ENCODE measurements around the gene ST3GAL4.

The ST3GAL4 gene

DNA sequence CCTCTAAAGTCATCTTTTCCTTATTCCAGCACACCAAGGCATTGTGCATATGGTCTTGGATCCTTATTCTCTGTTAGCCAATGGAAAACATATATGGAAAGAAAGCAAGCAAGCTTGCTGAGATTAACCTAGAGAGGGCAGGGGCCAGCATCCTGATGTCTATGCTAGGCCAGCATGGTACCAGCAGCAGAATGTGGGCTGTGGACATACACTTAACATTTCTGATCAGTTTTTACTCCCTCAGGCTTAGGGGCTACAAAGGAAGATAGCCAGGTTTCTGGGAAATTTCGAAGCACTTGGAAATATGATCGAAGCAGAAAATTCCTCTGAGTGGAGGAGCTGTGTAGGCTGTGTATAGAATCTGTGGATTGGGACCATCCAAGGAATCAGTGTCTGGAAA lies 67.0 kb downstream of the ST3GAL4 start:
- TF ChIP-seq, protein P1, sequence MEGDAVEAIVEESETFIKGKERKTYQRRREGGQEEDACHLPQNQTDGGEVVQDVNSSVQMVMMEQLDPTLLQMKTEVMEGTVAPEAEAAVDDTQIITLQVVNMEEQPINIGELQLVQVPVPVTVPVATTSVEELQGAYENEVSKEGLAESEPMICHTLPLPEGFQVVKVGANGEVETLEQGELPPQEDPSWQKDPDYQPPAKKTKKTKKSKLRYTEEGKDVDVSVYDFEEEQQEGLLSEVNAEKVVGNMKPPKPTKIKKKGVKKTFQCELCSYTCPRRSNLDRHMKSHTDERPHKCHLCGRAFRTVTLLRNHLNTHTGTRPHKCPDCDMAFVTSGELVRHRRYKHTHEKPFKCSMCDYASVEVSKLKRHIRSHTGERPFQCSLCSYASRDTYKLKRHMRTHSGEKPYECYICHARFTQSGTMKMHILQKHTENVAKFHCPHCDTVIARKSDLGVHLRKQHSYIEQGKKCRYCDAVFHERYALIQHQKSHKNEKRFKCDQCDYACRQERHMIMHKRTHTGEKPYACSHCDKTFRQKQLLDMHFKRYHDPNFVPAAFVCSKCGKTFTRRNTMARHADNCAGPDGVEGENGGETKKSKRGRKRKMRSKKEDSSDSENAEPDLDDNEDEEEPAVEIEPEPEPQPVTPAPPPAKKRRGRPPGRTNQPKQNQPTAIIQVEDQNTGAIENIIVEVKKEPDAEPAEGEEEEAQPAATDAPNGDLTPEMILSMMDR (IDR thresholded peaks at IDR 0.05): no peak
- no peak for TF ChIP-seq ZFX (IDR thresholded peaks at IDR 0.05; ENCODE audit: borderline replicate concordance)
- no peak overlapping the region for H3K27ac ChIP-seq

DNA sequence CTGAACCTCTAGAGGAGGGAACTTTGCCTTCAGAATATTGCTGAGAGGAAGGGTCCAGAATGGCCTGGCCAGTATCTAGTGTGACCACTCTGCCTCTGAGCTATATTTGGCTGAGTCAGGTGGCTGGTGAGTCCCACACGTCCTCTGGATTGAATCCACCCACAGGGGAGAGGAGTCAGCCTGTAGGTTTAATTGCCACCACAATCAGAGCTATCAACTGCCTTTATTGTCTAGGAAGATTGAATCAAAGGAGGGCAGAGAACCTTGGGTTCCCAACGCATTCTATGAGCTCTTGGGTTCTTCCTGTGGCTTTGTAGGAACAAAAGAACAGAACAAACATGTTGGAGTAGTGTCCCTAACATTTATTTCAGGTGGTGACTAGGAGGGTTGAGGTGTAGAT lies 67.7 kb downstream of the ST3GAL4 start:
- no peak overlapping the region for H3K27ac ChIP-seq
- TF ChIP-seq ZFX (IDR thresholded peaks at IDR 0.05; ENCODE audit: borderline replicate concordance): no peak
- TF ChIP-seq, protein P1 (IDR thresholded peaks at IDR 0.05): no peak

DNA sequence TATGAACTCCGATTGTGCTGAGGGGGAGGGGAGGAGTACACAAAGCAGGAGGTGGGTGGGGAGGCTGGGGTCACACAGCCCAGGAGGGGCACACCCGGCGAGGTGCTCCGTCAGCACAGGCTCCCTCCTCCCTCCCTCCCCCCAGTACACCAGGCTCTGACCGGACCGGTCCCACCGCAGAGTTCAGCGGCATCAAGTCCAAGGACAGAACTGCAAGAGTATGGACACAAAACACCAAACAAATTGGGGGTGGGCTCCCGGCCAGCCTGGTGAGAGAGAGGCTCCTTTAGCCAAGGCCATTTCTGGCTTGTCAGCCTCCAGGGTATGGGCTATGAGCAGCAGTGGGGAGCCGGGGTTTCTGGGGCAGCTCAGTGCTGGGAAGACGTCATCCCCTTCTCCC lies 68.3 kb downstream of the ST3GAL4 start:
- TF ChIP-seq, protein P1 (IDR thresholded peaks at IDR 0.05): no peak
- no peak for TF ChIP-seq ZFX (IDR thresholded peaks at IDR 0.05; ENCODE audit: borderline replicate concordance)

DNA sequence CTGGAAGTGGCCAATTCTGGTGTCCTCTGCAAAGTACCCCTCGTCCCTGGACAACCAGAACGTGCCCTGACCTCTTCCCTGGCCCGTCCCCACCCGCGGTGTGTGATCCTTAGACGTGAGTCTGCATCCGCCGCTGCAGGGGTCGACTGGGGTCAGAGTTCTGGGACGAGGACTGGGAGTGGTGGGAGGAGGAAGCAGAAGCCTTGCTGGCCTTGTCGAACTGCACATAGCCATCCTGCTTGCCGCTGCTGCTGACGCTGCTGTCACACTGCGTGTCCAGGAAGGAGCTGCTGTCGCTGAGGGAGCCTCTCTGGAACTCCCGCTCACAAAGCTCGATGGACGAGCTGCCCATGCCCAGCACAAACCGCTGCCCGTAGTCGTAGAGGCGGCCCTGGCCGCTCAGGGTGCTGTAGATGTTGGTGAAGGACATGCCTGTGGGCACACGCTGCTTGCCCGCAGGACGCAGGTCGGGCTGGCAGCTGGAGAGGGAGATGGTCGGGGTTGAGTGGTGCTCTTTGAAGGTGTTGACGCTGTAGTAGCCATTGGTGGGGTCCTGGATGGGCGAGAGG lies 69.1 kb downstream of the ST3GAL4 start:
- no peak overlapping the region for H3K27ac ChIP-seq
- TF ChIP-seq ZFX (IDR thresholded peaks at IDR 0.05; ENCODE audit: borderline replicate concordance): no peak
- TF ChIP-seq, protein P1 (IDR thresholded peaks at IDR 0.05): no peak

More for the DNA sequence above, 68.3 kb downstream of the ST3GAL4 start:
- no peak overlapping the region for H3K27ac ChIP-seq

DNA sequence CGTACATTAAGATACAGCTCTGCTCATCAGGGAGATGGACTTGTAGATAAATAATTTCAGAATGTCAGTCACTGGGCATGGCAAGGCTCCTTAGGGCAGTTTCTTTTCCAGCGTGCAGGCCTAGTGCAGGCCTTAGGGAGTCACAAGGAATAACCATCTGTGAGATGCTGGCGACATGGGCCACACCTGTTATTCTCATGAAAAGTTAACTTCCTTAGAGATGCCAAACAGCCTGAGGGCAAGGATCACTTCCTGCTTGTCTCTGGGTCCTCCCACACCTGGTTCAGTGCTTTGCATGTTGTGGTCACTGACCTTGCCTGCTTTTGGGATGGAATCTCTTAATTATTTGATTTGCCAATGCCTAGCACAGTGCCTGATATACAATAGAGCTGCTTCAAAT lies 70.6 kb downstream of the ST3GAL4 start:
- no peak overlapping the region for H3K27ac ChIP-seq
- no peak for TF ChIP-seq ZFX (IDR thresholded peaks at IDR 0.05; ENCODE audit: borderline replicate concordance)
- TF ChIP-seq, protein P1 (IDR thresholded peaks at IDR 0.05): no peak

DNA sequence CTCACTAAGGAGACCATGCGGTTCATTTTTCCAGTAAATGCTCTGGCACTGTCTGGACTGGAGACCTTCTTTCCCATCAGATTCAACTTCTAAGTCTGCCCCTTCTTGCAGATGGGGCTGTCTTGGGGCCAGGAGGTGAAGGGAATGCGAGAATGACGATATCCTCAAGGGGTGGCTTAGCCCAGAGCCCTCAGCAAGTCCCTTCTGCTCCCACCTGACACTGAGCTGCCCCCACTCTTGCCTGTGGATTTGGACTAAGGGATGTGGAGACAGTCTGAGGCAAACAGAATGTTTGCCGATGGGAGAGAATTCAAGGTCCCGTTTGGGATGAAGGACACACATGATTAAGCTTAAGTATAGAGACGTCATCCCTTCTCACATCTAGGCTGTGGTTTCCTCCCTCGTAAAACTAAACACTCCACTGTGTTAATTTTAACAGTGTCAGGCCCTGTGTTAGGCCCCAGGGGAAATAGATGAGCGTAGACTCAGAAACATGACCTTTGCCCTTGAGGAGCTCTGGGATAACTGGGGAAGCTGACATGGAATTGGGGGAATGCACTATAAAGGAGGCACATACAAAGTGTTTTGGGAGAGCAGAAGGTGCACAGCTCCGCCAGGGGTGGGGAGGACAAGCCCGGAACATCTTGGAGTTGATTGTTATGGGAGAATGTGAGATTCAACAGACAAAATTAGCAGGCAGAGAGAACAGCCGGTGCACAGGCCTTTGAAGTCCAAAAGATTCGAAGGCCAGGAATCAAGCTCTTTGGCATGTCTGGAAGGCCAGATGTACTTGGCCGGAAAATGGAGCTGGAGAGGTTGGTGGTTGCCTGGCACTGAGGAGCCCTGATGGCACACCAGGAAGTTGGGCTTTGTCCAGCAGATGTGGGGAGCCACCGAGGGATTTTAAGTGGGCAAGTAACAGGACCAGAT lies 71.6 kb downstream of the ST3GAL4 start:
- TF ChIP-seq, protein P1 (IDR thresholded peaks at IDR 0.05): no peak
- TF ChIP-seq ZFX (IDR thresholded peaks at IDR 0.05; ENCODE audit: borderline replicate concordance): no peak
- H3K27ac ChIP-seq: no peak overlapping the region

All from 22Rv1 (cell line).